HepG2 (cell line): ENCODE results near the gene CREG1. TPM values are rescaled to one million over a fixed set of nuclear protein-coding genes. Genes with fewer than 3 reads are reported as not detected.

Experiments
- ATAC-seq: fragments of 200-7000 bp; cut with Tn5 transposase; 3 replicates; pipeline ENCODE4 v1.9.1; 2020; ENCODE audit warnings: mild to moderate bottlenecking, moderate library complexity
- BruUV-seq: library from RNA; stranded (reverse); fragments of 400-500 nt; replicated peaks from 2 replicates; lab custom pipeline; 2021; lab: Mats Ljungman, UMichigan
- CTCF ChIA-PET: fragments of 300-600 bp; formaldehyde crosslinking; extraction: SDS; loops from one replicate; lab custom pipeline; 2021; ENCODE audit warnings: low total read pairs, inconsistent platforms, low intra/inter-chr PET ratio; lab: Yijun Ruan, JAX
- POLR2A ChIA-PET: fragments of 350-600 bp; sonication (Branson Sonifier 250); formaldehyde crosslinking; loops from one replicate; lab custom pipeline; 2020; ENCODE audit warnings: antibody characterized with exemption, inconsistent platforms; lab: Yijun Ruan, JAX
- DNase-seq: peaks from one replicate; pipeline ENCODE4 v3.0.0-alpha.2; 2015; ENCODE audit warnings: low spot score
- FAIRE-seq: peaks from 3 replicates; lab custom pipeline; 2011; peaks lifted over from hg19 to GRCh38; lab: Jason Lieb, UNC
- H2AFZ ChIP-seq: one replicate; pipeline ENCODE4 v1.6.1; 2011; ENCODE audit warnings: low read length, inconsistent platforms
- H3K27ac ChIP-seq: fragments of 300-600 bp; 3 replicates; pipeline ENCODE4 v1.8.0; 2011; ENCODE audit warnings: mixed run types, mild to moderate bottlenecking, mixed read lengths, low read length, inconsistent platforms; ENCODE audit not compliant: insufficient read depth; ENCODE audit errors: extremely low read length
- H3K27me3 ChIP-seq, 2 experiments: fragments of 200-600 bp in 1 of 2; 2 replicates in 1 of 2; 3 replicates in 1 of 2; pipeline versions ENCODE4 v1.6.0 to v1.8.0; 2011; ENCODE audit warnings: low read length in 2 of 2, mild to moderate bottlenecking in 2 of 2, moderate library complexity in 2 of 2, inconsistent platforms in 1 of 2; ENCODE audit not compliant: insufficient read depth in 2 of 2, control insufficient read depth in 1 of 2
- H3K36me3 ChIP-seq, 2 experiments: fragments of 200-600 bp in 1 of 2; replicated peaks in 1 of 2; 2 replicates in 1 of 2; 3 replicates in 1 of 2; pipeline versions ENCODE4 v1.5.1 to v1.8.0; 2011; ENCODE audit warnings: low read length in 2 of 2, inconsistent platforms in 1 of 2; ENCODE audit not compliant: insufficient read depth in 2 of 2, control insufficient read depth in 1 of 2
- H3K4me1 ChIP-seq: 2 replicates; pipeline ENCODE4 v1.5.1; 2012; ENCODE audit warnings: low read length, inconsistent platforms; ENCODE audit not compliant: insufficient read depth
- H3K4me2 ChIP-seq: 2 replicates; pipeline ENCODE4 v1.6.0; 2011; ENCODE audit warnings: low read depth, low read length, inconsistent platforms
- H3K4me3 ChIP-seq, 3 experiments: fragments of 200-600 bp in 1 of 3; sonication (generic), shearing (Covaris generic) in 1 of 3; replicated peaks in 1 of 3; 2 replicates each; pipeline ENCODE4 v1.5.1; 2011 to 2016; ENCODE audit warnings: low read length in 3 of 3, inconsistent platforms in 2 of 3, low read depth in 2 of 3, mild to moderate bottlenecking in 2 of 3, control low read depth in 1 of 3, mixed read lengths in 1 of 3; ENCODE audit not compliant: insufficient read depth in 1 of 3
- H3K79me2 ChIP-seq: one replicate; pipeline ENCODE4 v1.6.1; 2011; ENCODE audit warnings: low read length, inconsistent platforms; ENCODE audit not compliant: insufficient read depth
- H3K9ac ChIP-seq: 2 replicates; pipeline ENCODE4 v1.6.0; 2011; ENCODE audit warnings: mild to moderate bottlenecking, low read depth, low read length, inconsistent platforms; ENCODE audit not compliant: insufficient read depth
- H3K9me3 ChIP-seq: 2 replicates; pipeline ENCODE4 v1.5.1; 2012; ENCODE audit warnings: mild to moderate bottlenecking, low read length
- H4K20me1 ChIP-seq: 2 replicates; pipeline ENCODE4 v1.6.0; 2011; ENCODE audit warnings: inconsistent platforms, mild to moderate bottlenecking, low read length, moderate library complexity; ENCODE audit not compliant: insufficient read depth
- HNRNPLL ChIP-seq: fragments of 200-400 bp; formaldehyde crosslinking; IDR thresholded peaks from 2 replicates; pipeline ENCODE4 v1.6.1; 2017; ENCODE audit warnings: mild to moderate bottlenecking, low read depth, low read length; ENCODE audit not compliant: poor library complexity, severe bottlenecking
- HOXA9 ChIP-seq: sonication (generic); formaldehyde crosslinking; IDR thresholded peaks from 2 replicates; pipeline ENCODE4 v1.8.1; 2022; ENCODE audit warnings: missing genetic modification reagents, mild to moderate bottlenecking, moderate library complexity, borderline replicate concordance
- MAZ ChIP-seq, 2 experiments: sonication (generic) in 1 of 2; formaldehyde crosslinking in 1 of 2; IDR thresholded peaks; 2 replicates each; pipeline versions ENCODE4 v1.5.0 to v1.6.1; 2012 to 2020; ENCODE audit warnings: low read depth in 2 of 2, mild to moderate bottlenecking in 2 of 2, borderline replicate concordance in 1 of 2, improper control_type of control experiment in 1 of 2, low read length in 1 of 2, missing genetic modification reagents in 1 of 2, moderate library complexity in 1 of 2
- ZNF775 ChIP-seq: sonication (generic); formaldehyde crosslinking; IDR thresholded peaks from 2 replicates; pipeline ENCODE4 v1.4.0; 2020; ENCODE audit warnings: missing genetic modification reagents, mild to moderate bottlenecking, moderate library complexity, borderline replicate concordance
- WGBS: methylation state at CpG from one replicate; pipeline ENCODE4 v1.1.6; 2017; ENCODE audit warnings: low lambda C conversion rate; 5-methylcytosine and 5-hydroxymethylcytosine counted together
- in situ Hi-C: cut with HindIII; loops from 2 replicates; pipeline ENCODE4 v1.10.0; 2017; ENCODE audit warnings: low pct_unique_long_range_greater_than_20kb; ENCODE audit not compliant: extremely low pct_ligation_motif_present
- intact Hi-C: fragments of 100-400 bp; cut with micrococcal nuclease; formaldehyde crosslinking; loops from one replicate; pipeline ENCODE4 v1.10.0; 2022; ENCODE audit not compliant: unreplicated experiment
- polyA plus RNA-seq, 8 experiments: library from polyadenylated mRNA; depleted of rRNA in 3 of 8; stranded (reverse) in 7 of 8; unstranded in 1 of 8; fragments of >200 nt; fragmentation: Illumina TruSeq in 4 of 8; extraction: Trizol in 4 of 8; gene quantifications; 2 replicates each; pipeline versions ENCODE4 v1.2.1 to v1.2.3, GENCODE V29; 2011 to 2016; ENCODE audit warnings: low read depth in 4 of 8, missing spikeins in 1 of 8, mixed read lengths in 1 of 8; ENCODE audit not compliant: insufficient read depth in 1 of 8
- total RNA-seq, 5 experiments: library from RNA; depleted of rRNA; stranded (reverse); fragments of >200 nt; fragmentation: Illumina TruSeq; extraction: Trizol; gene quantifications; 2 replicates each; pipeline ENCODE4 v1.2.3, GENCODE V29; 2016; ENCODE audit warnings: low read depth in 1 of 5
- TF ChIP-seq, protein P1 (sequence below): sonication (generic); formaldehyde crosslinking; IDR thresholded peaks from 2 replicates; pipeline ENCODE4 v1.4.0; 2020; ENCODE audit warnings: missing genetic modification reagents, borderline replicate concordance
- TF ChIP-seq, protein P2 (sequence below): sonication (generic); formaldehyde crosslinking; IDR thresholded peaks from 2 replicates; pipeline ENCODE4 v1.4.0; 2020; ENCODE audit warnings: missing genetic modification reagents, mild to moderate bottlenecking, borderline replicate concordance
- TF ChIP-seq, protein P3 (sequence below): sonication (generic); formaldehyde crosslinking; IDR thresholded peaks from one replicate; pipeline ENCODE4 v1.5.1; 2020; ENCODE audit warnings: mild to moderate bottlenecking, missing genetic modification reagents; ENCODE audit errors: not compliant biosample characterization

CREG1 gene
- total and polyA plus RNA-seq, 2 of the 13 experiments (the other 11 are each of a cell fraction or from before 2014, with no cell fraction given): 31.3 to 33.5 TPM

DNA sequence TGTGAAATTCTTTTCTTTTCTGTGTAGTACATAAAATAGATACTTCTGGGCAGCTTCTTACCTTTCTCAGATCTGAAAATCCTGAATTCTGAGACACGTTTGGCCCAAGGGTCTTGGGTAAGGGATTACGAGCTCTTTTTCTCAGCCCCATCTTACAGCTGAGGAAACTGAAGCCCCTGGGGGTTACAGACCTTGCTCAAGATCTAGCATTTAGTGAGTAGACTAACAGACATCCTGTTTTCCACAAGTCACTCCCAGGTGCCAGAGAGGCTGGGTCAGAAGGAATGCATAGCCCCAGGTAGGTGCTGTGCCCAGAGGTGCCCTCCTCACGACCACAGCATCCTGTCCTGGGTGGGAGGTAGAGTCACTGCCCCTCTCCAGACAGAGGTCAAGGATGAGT, 13.2 kb upstream of the CREG1 start (continued):
- TF ChIP-seq MAZ (IDR thresholded peaks at IDR 0.05; ENCODE audit: borderline replicate concordance, low read depth, low read length) (no peak), MAZ (CRISPR knock-in tag; IDR thresholded peaks at IDR 0.05; ENCODE audit: low read depth) (no peak)
- TF ChIP-seq, protein P1, sequence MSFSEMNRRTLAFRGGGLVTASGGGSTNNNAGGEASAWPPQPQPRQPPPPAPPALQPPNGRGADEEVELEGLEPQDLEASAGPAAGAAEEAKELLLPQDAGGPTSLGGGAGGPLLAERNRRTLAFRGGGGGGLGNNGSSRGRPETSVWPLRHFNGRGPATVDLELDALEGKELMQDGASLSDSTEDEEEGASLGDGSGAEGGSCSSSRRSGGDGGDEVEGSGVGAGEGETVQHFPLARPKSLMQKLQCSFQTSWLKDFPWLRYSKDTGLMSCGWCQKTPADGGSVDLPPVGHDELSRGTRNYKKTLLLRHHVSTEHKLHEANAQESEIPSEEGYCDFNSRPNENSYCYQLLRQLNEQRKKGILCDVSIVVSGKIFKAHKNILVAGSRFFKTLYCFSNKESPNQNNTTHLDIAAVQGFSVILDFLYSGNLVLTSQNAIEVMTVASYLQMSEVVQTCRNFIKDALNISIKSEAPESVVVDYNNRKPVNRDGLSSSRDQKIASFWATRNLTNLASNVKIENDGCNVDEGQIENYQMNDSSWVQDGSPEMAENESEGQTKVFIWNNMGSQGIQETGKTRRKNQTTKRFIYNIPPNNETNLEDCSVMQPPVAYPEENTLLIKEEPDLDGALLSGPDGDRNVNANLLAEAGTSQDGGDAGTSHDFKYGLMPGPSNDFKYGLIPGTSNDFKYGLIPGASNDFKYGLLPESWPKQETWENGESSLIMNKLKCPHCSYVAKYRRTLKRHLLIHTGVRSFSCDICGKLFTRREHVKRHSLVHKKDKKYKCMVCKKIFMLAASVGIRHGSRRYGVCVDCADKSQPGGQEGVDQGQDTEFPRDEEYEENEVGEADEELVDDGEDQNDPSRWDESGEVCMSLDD (CRISPR knock-in tag): no peak
- TF ChIP-seq, protein P2, sequence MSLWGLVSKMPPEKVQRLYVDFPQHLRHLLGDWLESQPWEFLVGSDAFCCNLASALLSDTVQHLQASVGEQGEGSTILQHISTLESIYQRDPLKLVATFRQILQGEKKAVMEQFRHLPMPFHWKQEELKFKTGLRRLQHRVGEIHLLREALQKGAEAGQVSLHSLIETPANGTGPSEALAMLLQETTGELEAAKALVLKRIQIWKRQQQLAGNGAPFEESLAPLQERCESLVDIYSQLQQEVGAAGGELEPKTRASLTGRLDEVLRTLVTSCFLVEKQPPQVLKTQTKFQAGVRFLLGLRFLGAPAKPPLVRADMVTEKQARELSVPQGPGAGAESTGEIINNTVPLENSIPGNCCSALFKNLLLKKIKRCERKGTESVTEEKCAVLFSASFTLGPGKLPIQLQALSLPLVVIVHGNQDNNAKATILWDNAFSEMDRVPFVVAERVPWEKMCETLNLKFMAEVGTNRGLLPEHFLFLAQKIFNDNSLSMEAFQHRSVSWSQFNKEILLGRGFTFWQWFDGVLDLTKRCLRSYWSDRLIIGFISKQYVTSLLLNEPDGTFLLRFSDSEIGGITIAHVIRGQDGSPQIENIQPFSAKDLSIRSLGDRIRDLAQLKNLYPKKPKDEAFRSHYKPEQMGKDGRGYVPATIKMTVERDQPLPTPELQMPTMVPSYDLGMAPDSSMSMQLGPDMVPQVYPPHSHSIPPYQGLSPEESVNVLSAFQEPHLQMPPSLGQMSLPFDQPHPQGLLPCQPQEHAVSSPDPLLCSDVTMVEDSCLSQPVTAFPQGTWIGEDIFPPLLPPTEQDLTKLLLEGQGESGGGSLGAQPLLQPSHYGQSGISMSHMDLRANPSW (CRISPR knock-in tag): no peak

DNA sequence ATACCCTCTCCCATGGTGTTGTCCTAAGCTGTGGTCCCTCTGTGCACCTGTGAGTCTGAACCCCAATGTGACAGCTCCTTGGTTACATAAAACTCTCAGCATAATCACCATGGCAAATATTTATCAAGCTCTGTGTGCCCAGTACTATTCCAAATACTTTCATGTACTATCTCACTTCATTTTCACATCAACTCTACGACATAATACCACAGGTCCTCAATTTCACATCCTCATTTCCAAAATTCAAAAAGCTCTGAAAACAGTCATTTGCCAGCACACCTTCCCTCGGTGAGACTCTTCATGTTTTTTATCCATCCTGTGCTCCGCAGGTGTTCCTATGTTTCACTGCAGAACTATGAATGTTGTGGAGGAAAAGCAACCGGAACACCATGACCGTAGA, 12.4 kb upstream of the CREG1 start:
- no peaks in the 10 kb centered on the region for H3K9me3 ChIP-seq
- H3K4me2 ChIP-seq: no peak overlapping the region
- FAIRE-seq (no peak), DNase-seq (no peak), ATAC-seq (no peak)
- no peaks in the 10 kb centered on the region for H3K36me3 ChIP-seq
- no peak overlapping the region for H3K9ac ChIP-seq
- 25% methylated on average over 5 of the region's 5 CpGs for WGBS
- no TSS peak for BruUV-seq
- H3K4me3 ChIP-seq: no peak overlapping the region
- no peaks in the 10 kb centered on the region for H4K20me1 ChIP-seq
- in situ Hi-C loops (no loop called here), intact Hi-C loops (no loop called here)
- H2AFZ ChIP-seq: no peak overlapping the region
- H3K79me2 ChIP-seq: no peaks in the 10 kb centered on the region
- CTCF ChIA-PET: no interaction called here
- peaks cover 0 to 25% of the 10 kb centered on the region in 2 experiments; a peak in 1 of 5 replicates for H3K27me3 ChIP-seq
- no peaks in the 10 kb centered on the region for H3K4me1 ChIP-seq
- H3K27ac ChIP-seq: no peak overlapping the region
- POLR2A ChIA-PET: no interaction called here
- TF ChIP-seq ZNF775 (no peak), HNRNPLL (no peak), HOXA9 (CRISPR knock-in tag) (no peak)
- TF ChIP-seq, protein P3, sequence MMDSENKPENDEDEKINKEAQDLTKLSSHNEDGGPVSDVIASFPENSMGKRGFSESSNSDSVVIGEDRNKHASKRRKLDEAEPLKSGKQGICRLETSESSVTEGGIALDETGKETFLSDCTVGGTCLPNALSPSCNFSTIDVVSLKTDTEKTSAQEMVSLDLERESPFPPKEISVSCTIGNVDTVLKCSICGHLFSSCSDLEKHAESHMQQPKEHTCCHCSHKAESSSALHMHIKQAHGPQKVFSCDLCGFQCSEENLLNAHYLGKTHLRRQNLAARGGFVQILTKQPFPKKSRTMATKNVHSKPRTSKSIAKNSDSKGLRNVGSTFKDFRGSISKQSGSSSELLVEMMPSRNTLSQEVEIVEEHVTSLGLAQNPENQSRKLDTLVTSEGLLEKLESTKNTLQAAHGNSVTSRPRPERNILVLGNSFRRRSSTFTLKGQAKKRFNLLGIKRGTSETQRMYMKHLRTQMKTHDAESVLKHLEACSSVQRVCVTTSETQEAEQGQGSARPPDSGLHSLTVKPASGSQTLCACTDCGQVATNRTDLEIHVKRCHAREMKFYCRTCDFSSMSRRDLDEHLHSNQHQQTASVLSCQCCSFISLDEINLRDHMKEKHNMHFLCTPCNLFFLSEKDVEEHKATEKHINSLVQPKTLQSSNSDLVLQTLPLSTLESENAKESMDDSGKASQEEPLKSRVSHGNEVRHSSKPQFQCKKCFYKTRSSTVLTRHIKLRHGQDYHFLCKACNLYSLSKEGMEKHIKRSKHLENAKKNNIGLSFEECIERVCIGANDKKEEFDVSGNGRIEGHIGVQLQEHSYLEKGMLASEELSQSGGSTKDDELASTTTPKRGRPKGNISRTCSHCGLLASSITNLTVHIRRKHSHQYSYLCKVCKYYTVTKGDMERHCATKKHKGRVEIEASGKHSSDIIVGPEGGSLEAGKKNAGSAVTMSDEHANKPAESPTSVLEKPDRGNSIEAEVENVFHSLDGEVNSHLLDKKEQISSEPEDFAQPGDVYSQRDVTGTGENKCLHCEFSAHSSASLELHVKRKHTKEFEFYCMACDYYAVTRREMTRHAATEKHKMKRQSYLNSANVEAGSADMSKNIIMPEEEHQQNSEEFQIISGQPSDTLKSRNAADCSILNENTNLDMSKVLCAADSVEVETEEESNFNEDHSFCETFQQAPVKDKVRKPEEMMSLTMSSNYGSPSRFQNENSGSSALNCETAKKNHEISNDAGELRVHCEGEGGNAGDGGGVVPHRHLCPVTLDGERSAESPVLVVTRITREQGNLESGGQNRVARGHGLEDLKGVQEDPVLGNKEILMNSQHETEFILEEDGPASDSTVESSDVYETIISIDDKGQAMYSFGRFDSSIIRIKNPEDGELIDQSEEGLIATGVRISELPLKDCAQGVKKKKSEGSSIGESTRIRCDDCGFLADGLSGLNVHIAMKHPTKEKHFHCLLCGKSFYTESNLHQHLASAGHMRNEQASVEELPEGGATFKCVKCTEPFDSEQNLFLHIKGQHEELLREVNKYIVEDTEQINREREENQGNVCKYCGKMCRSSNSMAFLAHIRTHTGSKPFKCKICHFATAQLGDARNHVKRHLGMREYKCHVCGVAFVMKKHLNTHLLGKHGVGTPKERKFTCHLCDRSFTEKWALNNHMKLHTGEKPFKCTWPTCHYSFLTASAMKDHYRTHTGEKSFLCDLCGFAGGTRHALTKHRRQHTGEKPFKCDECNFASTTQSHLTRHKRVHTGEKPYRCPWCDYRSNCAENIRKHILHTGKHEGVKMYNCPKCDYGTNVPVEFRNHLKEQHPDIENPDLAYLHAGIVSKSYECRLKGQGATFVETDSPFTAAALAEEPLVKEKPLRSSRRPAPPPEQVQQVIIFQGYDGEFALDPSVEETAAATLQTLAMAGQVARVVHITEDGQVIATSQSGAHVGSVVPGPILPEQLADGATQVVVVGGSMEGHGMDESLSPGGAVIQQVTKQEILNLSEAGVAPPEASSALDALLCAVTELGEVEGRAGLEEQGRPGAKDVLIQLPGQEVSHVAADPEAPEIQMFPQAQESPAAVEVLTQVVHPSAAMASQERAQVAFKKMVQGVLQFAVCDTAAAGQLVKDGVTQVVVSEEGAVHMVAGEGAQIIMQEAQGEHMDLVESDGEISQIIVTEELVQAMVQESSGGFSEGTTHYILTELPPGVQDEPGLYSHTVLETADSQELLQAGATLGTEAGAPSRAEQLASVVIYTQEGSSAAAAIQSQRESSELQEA (CRISPR knock-in tag): no peak
